K562 (cell line): ENCODE measurements around the gene RBMS3. TPM values are rescaled to one million over a fixed set of nuclear protein-coding genes. Genes with fewer than 3 reads are reported as not detected.

Experiments
- ATAC-seq: fragments of 200-7000 bp; cut with Tn5 transposase; 3 replicates; pipeline ENCODE4 v1.9.1; 2020; ENCODE audit warnings: moderate library complexity
- BruUV-seq: library from RNA; stranded (reverse); fragments of 400-500 nt; replicated peaks from 2 replicates; lab custom pipeline; 2021; lab: Mats Ljungman, UMichigan
- CTCF ChIA-PET: fragments of 300-600 bp; formaldehyde crosslinking; extraction: SDS; loops from one replicate; lab custom pipeline; 2021; ENCODE audit warnings: low intra/inter-chr PET ratio; lab: Yijun Ruan, JAX
- POLR2A ChIA-PET: fragments of 300-600, 350-650 bp; sonication (Branson Sonifier 250); formaldehyde crosslinking; extraction: SDS; loops from one replicate; lab custom pipeline; 2021; ENCODE audit warnings: antibody characterized with exemption, inconsistent platforms; lab: Yijun Ruan, JAX
- DNase-seq, 4 experiments: peaks; one replicate each; pipeline versions ENCODE4 v3.0.0 to v3.0.0-alpha.2; 2011 to 2018; ENCODE audit warnings: low spot score in 3 of 4, mixed read lengths in 3 of 4; ENCODE audit errors: extremely low read depth in 1 of 4
- FAIRE-seq: peaks from 2 replicates; lab custom pipeline; 2011; peaks lifted over from hg19 to GRCh38; lab: Jason Lieb, UNC
- H2AFZ ChIP-seq: 2 replicates; pipeline ENCODE4 v1.6.0; 2011; ENCODE audit warnings: low read depth, low read length, control low read depth, inconsistent platforms
- H3K27ac ChIP-seq: fragments of 200-600 bp; 3 replicates; pipeline ENCODE4 v1.8.0; 2011; ENCODE audit warnings: low read depth, mild to moderate bottlenecking, control low read depth, inconsistent platforms, low read length, moderate library complexity, mixed read lengths; ENCODE audit errors: extremely low read depth
- H3K27me3 ChIP-seq, 2 experiments: fragments of 300-600 bp in 1 of 2; 2 replicates in 1 of 2; 3 replicates in 1 of 2; pipeline versions ENCODE4 v1.6.0 to v1.8.0; 2011; ENCODE audit warnings: inconsistent platforms in 2 of 2, low read length in 2 of 2, mild to moderate bottlenecking in 1 of 2, mixed read lengths in 1 of 2, moderate library complexity in 1 of 2; ENCODE audit not compliant: control insufficient read depth in 2 of 2, insufficient read depth in 2 of 2
- H3K36me3 ChIP-seq: fragments of 300-600 bp; 3 replicates; pipeline ENCODE4 v1.8.0; 2011; ENCODE audit warnings: mild to moderate bottlenecking, low read length, inconsistent platforms; ENCODE audit not compliant: control insufficient read depth, insufficient read depth
- H3K4me1 ChIP-seq, 2 experiments: fragments of 200-600 bp in 1 of 2; replicated peaks in 1 of 2; 2 replicates in 1 of 2; 3 replicates in 1 of 2; pipeline versions ENCODE4 v1.5.1 to v1.8.0; 2011; ENCODE audit warnings: inconsistent platforms in 2 of 2, low read length in 2 of 2, mild to moderate bottlenecking in 1 of 2, mixed read lengths in 1 of 2, moderate library complexity in 1 of 2; ENCODE audit not compliant: control insufficient read depth in 2 of 2, insufficient read depth in 2 of 2
- H3K4me2 ChIP-seq: 2 replicates; pipeline ENCODE4 v1.6.1; 2011; ENCODE audit warnings: low read length, control low read depth, inconsistent platforms, mixed read lengths; ENCODE audit not compliant: insufficient read depth
- H3K4me3 ChIP-seq: fragments of 200-600 bp; sonication (generic), shearing (Covaris generic); 2 replicates; pipeline ENCODE4 v1.5.1; 2016; ENCODE audit warnings: control low read depth, inconsistent platforms
- H3K79me2 ChIP-seq: fragments of 200-600 bp; 3 replicates; pipeline ENCODE4 v1.8.0; 2011; ENCODE audit warnings: low read length, inconsistent platforms; ENCODE audit not compliant: control insufficient read depth, insufficient read depth
- H3K9ac ChIP-seq, 2 experiments: 2 replicates each; pipeline versions ENCODE4 v1.6.0 to v1.6.1; 2011; ENCODE audit warnings: low read depth in 2 of 2, low read length in 2 of 2, control low read depth in 1 of 2, inconsistent platforms in 1 of 2, mild to moderate bottlenecking in 1 of 2, mixed read lengths in 1 of 2; ENCODE audit not compliant: insufficient read depth in 1 of 2
- H3K9me1 ChIP-seq: one replicate; pipeline ENCODE4 v1.6.0; 2011; ENCODE audit warnings: inconsistent platforms, mild to moderate bottlenecking, low read length, moderate library complexity; ENCODE audit not compliant: control insufficient read depth, insufficient read depth
- H3K9me3 ChIP-seq: replicated peaks from 2 replicates; pipeline ENCODE4 v1.5.1; 2011; ENCODE audit warnings: low read depth, low read length, inconsistent platforms; ENCODE audit not compliant: control insufficient read depth, insufficient read depth
- H4K20me1 ChIP-seq: replicated peaks from 2 replicates; pipeline ENCODE4 v1.6.1; 2011; ENCODE audit warnings: low read length, inconsistent platforms, mixed read lengths; ENCODE audit not compliant: control insufficient read depth, insufficient read depth
- ARID2 ChIP-seq: fragments of 450-650 bp; IDR thresholded peaks from 2 replicates; pipeline ENCODE4 v1.6.1; 2017; ENCODE audit warnings: antibody characterized with exemption, mild to moderate bottlenecking
- CBFA2T3 ChIP-seq: fragments of 450-650 bp; IDR thresholded peaks from 2 replicates; pipeline ENCODE4 v1.6.1; 2017
- E2F1 ChIP-seq: sonication (generic); formaldehyde crosslinking; IDR thresholded peaks from 2 replicates; pipeline ENCODE4 v1.8.1; 2023; ENCODE audit warnings: mild to moderate bottlenecking, missing genetic modification reagents, moderate library complexity
- ELF4 ChIP-seq: fragments of 450-650 bp; formaldehyde crosslinking; IDR thresholded peaks from 2 replicates; pipeline ENCODE4 v1.4.0; 2022; ENCODE audit warnings: missing genetic modification characterization
- HMGN3 ChIP-seq: IDR thresholded peaks from 2 replicates; pipeline ENCODE4 v1.6.1; 2011; ENCODE audit warnings: borderline replicate concordance, low read depth, mild to moderate bottlenecking, mixed read lengths, low read length; ENCODE audit not compliant: insufficient read length; ENCODE audit errors: extremely low read depth
- PHF21A ChIP-seq: fragments of 450-650 bp; IDR thresholded peaks from 2 replicates; pipeline ENCODE4 v1.6.1; 2017; ENCODE audit warnings: low read depth, borderline replicate concordance
- RHOXF2B ChIP-seq: fragments of 250-450 bp; sonication (Bioruptor Pico); conservative IDR thresholded peaks from 2 replicates; pipeline ENCODE4 v1.5.1; 2021
- SNAPC5 ChIP-seq: fragments of 250-450 bp; sonication (Bioruptor Pico); IDR thresholded peaks from 2 replicates; pipeline ENCODE4 v1.8.0; 2021; ENCODE audit warnings: moderate library complexity, mild to moderate bottlenecking, inconsistent platforms
- ZFP91 ChIP-seq: sonication (generic); formaldehyde crosslinking; IDR thresholded peaks from 2 replicates; pipeline ENCODE4 v1.8.0; 2022; ENCODE audit warnings: mild to moderate bottlenecking, missing genetic modification reagents
- ZNF224 ChIP-seq: sonication (generic); formaldehyde crosslinking; IDR thresholded peaks from 2 replicates; pipeline ENCODE4 v1.8.0; 2022; ENCODE audit warnings: mild to moderate bottlenecking, missing genetic modification reagents
- ZNF354B ChIP-seq: fragments of 250-450 bp; sonication (Bioruptor Pico); IDR thresholded peaks from 2 replicates; pipeline ENCODE4 v1.4.0; 2020
- ZNF445 ChIP-seq: fragments of 250-450 bp; sonication (Bioruptor Pico); IDR thresholded peaks from 2 replicates; pipeline ENCODE4 v1.4.0; 2020; ENCODE audit warnings: low read depth, mild to moderate bottlenecking, moderate library complexity
- ZNF449 ChIP-seq: fragments of 250-450 bp; sonication (Bioruptor Pico); IDR thresholded peaks from 2 replicates; pipeline ENCODE4 v1.8.0; 2022; ENCODE audit warnings: moderate library complexity, mild to moderate bottlenecking, inconsistent platforms
- ZNF785 ChIP-seq: fragments of 250-450 bp; sonication (Bioruptor Pico); IDR thresholded peaks from 2 replicates; pipeline ENCODE4 v1.4.0; 2020; ENCODE audit warnings: mild to moderate bottlenecking
- WGBS: fragments of 100-300 bp; shearing (Covaris generic); methylation state at CpG from one replicate; pipeline ENCODE4 v1.1.6; 2016; ENCODE audit warnings: low coverage, mixed read lengths; ENCODE audit not compliant: insufficient coverage; ENCODE audit errors: missing lambda C conversion rate; 5-methylcytosine and 5-hydroxymethylcytosine counted together
- in situ Hi-C: fragments of 300-500 bp; cut with MboI; formaldehyde crosslinking; loops from 4 replicates; pipeline ENCODE4 v1.15.0; 2018; ENCODE audit warnings: inconsistent platforms, mixed read lengths
- intact Hi-C: fragments of 100-400 bp; cut with micrococcal nuclease; formaldehyde crosslinking; loops from 2 replicates; pipeline ENCODE4 v1.14.2; 2022
- polyA plus RNA-seq, 8 experiments: library from polyadenylated mRNA; depleted of rRNA in 4 of 8; stranded (reverse) in 5 of 8; unstranded in 3 of 8; fragments of >200 nt; fragmentation: Nextera tagmentation in 2 of 8; fragmentation: Illumina TruSeq in 1 of 8; extraction: Ambion mirVana in 2 of 8; extraction: Trizol in 1 of 8; gene quantifications; 2 replicates each; pipeline versions ENCODE4 v1.2.1 to v1.2.3, GENCODE V29; 2011 to 2014; ENCODE audit warnings: inconsistent platforms in 1 of 8, missing spikeins in 1 of 8
- total RNA-seq, 7 experiments: library from RNA; depleted of rRNA in 6 of 7; stranded (reverse); fragments of >200 nt in 6 of 7; fragmentation: Illumina TruSeq in 2 of 7; extraction: Trizol in 2 of 7; gene quantifications; 2 replicates each; pipeline versions ENCODE4 v1.2.1 to v1.2.3, GENCODE V29; 2011 to 2021; ENCODE audit warnings: low replicate concordance in 1 of 7
- TF ChIP-seq, protein P1 (sequence below): fragments of 250-450 bp; sonication (Bioruptor Pico); IDR thresholded peaks from 2 replicates; pipeline ENCODE4 v1.4.0; 2020; ENCODE audit warnings: mild to moderate bottlenecking, moderate library complexity, borderline replicate concordance

The RBMS3 gene
- total and polyA plus RNA-seq, 9 of the 15 experiments (the other 6 are each of a cell fraction or from before 2014, with no cell fraction given): 0.20 TPM; not detected in 8

GRCh38 chr3:29958816-29959215, 677.9 kb downstream of the RBMS3 start:
- Histone ChIP-seq H3K36me3 (no peaks in the 10 kb centered on the region), H3K27me3 (no peaks in the 10 kb centered on the region), H3K9ac (no peak overlapping the region), H3K4me3 (no peak overlapping the region), H4K20me1 (no peaks in the 10 kb centered on the region), H2AFZ (no peak overlapping the region), H3K79me2 (no peaks in the 10 kb centered on the region), H3K4me2 (no peak overlapping the region), H3K27ac (no peak overlapping the region), H3K9me1 (no peaks in the 10 kb centered on the region), H3K9me3 (no peaks in the 10 kb centered on the region), H3K4me1 (no peaks in the 10 kb centered on the region)
- ChIA-PET POLR2A (no interaction called here), CTCF (no interaction called here)
- no peak for TF ChIP-seq ZFP91
- no peak for TF ChIP-seq CBFA2T3
- TF ChIP-seq, protein P1, sequence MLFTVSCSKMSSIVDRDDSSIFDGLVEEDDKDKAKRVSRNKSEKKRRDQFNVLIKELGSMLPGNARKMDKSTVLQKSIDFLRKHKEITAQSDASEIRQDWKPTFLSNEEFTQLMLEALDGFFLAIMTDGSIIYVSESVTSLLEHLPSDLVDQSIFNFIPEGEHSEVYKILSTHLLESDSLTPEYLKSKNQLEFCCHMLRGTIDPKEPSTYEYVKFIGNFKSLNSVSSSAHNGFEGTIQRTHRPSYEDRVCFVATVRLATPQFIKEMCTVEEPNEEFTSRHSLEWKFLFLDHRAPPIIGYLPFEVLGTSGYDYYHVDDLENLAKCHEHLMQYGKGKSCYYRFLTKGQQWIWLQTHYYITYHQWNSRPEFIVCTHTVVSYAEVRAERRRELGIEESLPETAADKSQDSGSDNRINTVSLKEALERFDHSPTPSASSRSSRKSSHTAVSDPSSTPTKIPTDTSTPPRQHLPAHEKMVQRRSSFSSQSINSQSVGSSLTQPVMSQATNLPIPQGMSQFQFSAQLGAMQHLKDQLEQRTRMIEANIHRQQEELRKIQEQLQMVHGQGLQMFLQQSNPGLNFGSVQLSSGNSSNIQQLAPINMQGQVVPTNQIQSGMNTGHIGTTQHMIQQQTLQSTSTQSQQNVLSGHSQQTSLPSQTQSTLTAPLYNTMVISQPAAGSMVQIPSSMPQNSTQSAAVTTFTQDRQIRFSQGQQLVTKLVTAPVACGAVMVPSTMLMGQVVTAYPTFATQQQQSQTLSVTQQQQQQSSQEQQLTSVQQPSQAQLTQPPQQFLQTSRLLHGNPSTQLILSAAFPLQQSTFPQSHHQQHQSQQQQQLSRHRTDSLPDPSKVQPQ (CRISPR knock-in tag): no peak
- no peak for TF ChIP-seq ZNF445 (CRISPR knock-in tag)
- no peak for TF ChIP-seq HMGN3
- no peak for TF ChIP-seq ZNF224 (CRISPR knock-in tag)
- no peak for TF ChIP-seq RHOXF2B (CRISPR knock-in tag)
- TF ChIP-seq SNAPC5 (CRISPR knock-in tag): no peak
- no peak for TF ChIP-seq PHF21A
- no peak for TF ChIP-seq ZNF449 (CRISPR knock-in tag)
- TF ChIP-seq ZNF785: no peak
- TF ChIP-seq ELF4 (CRISPR knock-in tag): no peak
- TF ChIP-seq ARID2: no peak
- no peak for TF ChIP-seq ZNF354B
- TF ChIP-seq E2F1 (CRISPR knock-in tag): no peak
- intact Hi-C loops (no loop called here), in situ Hi-C loops (no loop called here)
- FAIRE-seq: no peak
- 0% methylated on average over 1 of the region's 1 CpG for WGBS
- DNase-seq: no peak
- no TSS peak for BruUV-seq
- ATAC-seq: no peak
